Measurements from ENCODE around the gene FAIM2.

Gene FAIM2

GRCh38 chr12:49933796-49934195 is 30.1 kb upstream of the FAIM2 start:
- CTCF ChIA-PET: interaction anchor here (1.0 to 3.5 kb wide), 2 partner anchors 12 to 34 kb away, joined by 3 to 20 read pairs; no protein-coding TSS in a partner anchor
- TF ChIP-seq L3MBTL2 (conservative IDR thresholded peaks at IDR 0.05) (no peak), ZNF384 (IDR thresholded peaks at IDR 0.05) (peak; percentile 23; the same call in 1 of the 2 replicates), BHLHE40 (IDR thresholded peaks at IDR 0.05; ENCODE audit: borderline replicate concordance) (no peak), FOXM1 (IDR thresholded peaks at IDR 0.05; ENCODE audit: borderline replicate concordance) (no peak)
- POLR2A ChIA-PET: interaction anchor here (1.3 kb wide), 1 partner anchor 11 kb away, joined by 5 read pairs; no protein-coding TSS in a partner anchor
- DNase-seq (ENCODE audit: extremely low spot score): no peak

- DNase-seq (ENCODE audit: extremely low spot score): no peak
- POLR2A ChIA-PET: interaction anchor here (1.1 kb wide), 1 partner anchor 12 kb away, joined by 3 read pairs; no protein-coding TSS in a partner anchor
- CTCF ChIA-PET: interaction anchor here (3.5 kb wide), 1 partner anchor 13 kb away, joined by 20 read pairs; no protein-coding TSS in a partner anchor
- TF ChIP-seq FOXK2 (IDR thresholded peaks at IDR 0.05) (no peak), HDGF (IDR thresholded peaks at IDR 0.05; ENCODE audit: borderline replicate concordance) (no peak), L3MBTL2 (conservative IDR thresholded peaks at IDR 0.05) (no peak), LEF1 (IDR thresholded peaks at IDR 0.05; ENCODE audit: borderline replicate concordance) (no peak), SUZ12 (IDR thresholded peaks at IDR 0.05) (no peak), FOXM1 (IDR thresholded peaks at IDR 0.05; ENCODE audit: borderline replicate concordance) (no peak), BHLHE40 (IDR thresholded peaks at IDR 0.05; ENCODE audit: borderline replicate concordance) (no peak), CTBP1 (IDR thresholded peaks at IDR 0.05; ENCODE audit: borderline replicate concordance) (no peak), ZNF384 (IDR thresholded peaks at IDR 0.05) (no peak), TARDBP (IDR thresholded peaks at IDR 0.05) (no peak), ARNT (IDR thresholded peaks at IDR 0.05) (no peak), PKNOX1 (IDR thresholded peaks at IDR 0.05) (no peak), ELF4 (IDR thresholded peaks at IDR 0.05) (no peak), SP1 (IDR thresholded peaks at IDR 0.05) (no peak), FOXA1 (IDR thresholded peaks at IDR 0.05) (no peak)
Observed at GRCh38 chr12:49932533-49933130, 28.9 kb upstream of the FAIM2 start.

- no peak for DNase-seq (ENCODE audit: extremely low spot score)
- CTCF ChIA-PET: interaction anchor here (1.4 to 3.5 kb wide), 2 partner anchors 13 to 35 kb away, joined by 4 to 20 read pairs; no protein-coding TSS in a partner anchor
- POLR2A ChIA-PET: interaction anchor here (1.1 kb wide), 1 partner anchor 13 kb away, joined by 3 read pairs; no protein-coding TSS in a partner anchor
- TF ChIP-seq LEF1 (IDR thresholded peaks at IDR 0.05; ENCODE audit: borderline replicate concordance) (no peak), PKNOX1 (IDR thresholded peaks at IDR 0.05) (no peak), FOXM1 (IDR thresholded peaks at IDR 0.05; ENCODE audit: borderline replicate concordance) (no peak)
Observed at GRCh38 chr12:49932023-49932422, 28.3 kb upstream of the FAIM2 start.

GRCh38 chr12:49930515-49931288 is 27.0 kb upstream of the FAIM2 start:
- ChIA-PET CTCF (interaction anchor here (1.4 kb wide), 1 partner anchor 36 kb away, joined by 4 read pairs; no protein-coding TSS in a partner anchor), POLR2A (no interaction called here)
- no peak for DNase-seq (ENCODE audit: extremely low spot score)
- no peak for TF ChIP-seq NFRKB (IDR thresholded peaks at IDR 0.05)

GRCh38 chr12:49929581-49929980 is 25.9 kb upstream of the FAIM2 start:
- CTCF ChIA-PET: no interaction called here
- no peak for DNase-seq (ENCODE audit: extremely low spot score)
- TF ChIP-seq FOXM1 (IDR thresholded peaks at IDR 0.05; ENCODE audit: borderline replicate concordance) (no peak), TARDBP (IDR thresholded peaks at IDR 0.05) (no peak), FOXK2 (IDR thresholded peaks at IDR 0.05) (no peak), NFRKB (IDR thresholded peaks at IDR 0.05) (no peak), SP1 (IDR thresholded peaks at IDR 0.05) (no peak), HDGF (IDR thresholded peaks at IDR 0.05; ENCODE audit: borderline replicate concordance) (no peak), ARNT (IDR thresholded peaks at IDR 0.05) (no peak), SUZ12 (IDR thresholded peaks at IDR 0.05) (no peak), ZNF384 (IDR thresholded peaks at IDR 0.05) (no peak)
- POLR2A ChIA-PET: no interaction called here

- POLR2A ChIA-PET: no interaction called here
- DNase-seq (ENCODE audit: extremely low spot score): no peak
Observed at GRCh38 chr12:49928471-49928870, 24.8 kb upstream of the FAIM2 start.

More at GRCh38 chr12:49928471-49928870, 24.8 kb upstream of the FAIM2 start:
- TF ChIP-seq PKNOX1 (IDR thresholded peaks at IDR 0.05) (no peak), L3MBTL2 (conservative IDR thresholded peaks at IDR 0.05) (no peak), ZNF384 (IDR thresholded peaks at IDR 0.05) (no peak), ARNT (IDR thresholded peaks at IDR 0.05) (no peak), NFRKB (IDR thresholded peaks at IDR 0.05) (no peak), LEF1 (IDR thresholded peaks at IDR 0.05; ENCODE audit: borderline replicate concordance) (no peak), SUZ12 (IDR thresholded peaks at IDR 0.05) (no peak), HDGF (IDR thresholded peaks at IDR 0.05; ENCODE audit: borderline replicate concordance) (no peak), SP1 (IDR thresholded peaks at IDR 0.05) (no peak), FOXK2 (IDR thresholded peaks at IDR 0.05) (no peak), BHLHE40 (IDR thresholded peaks at IDR 0.05; ENCODE audit: borderline replicate concordance) (no peak), ELF4 (IDR thresholded peaks at IDR 0.05) (no peak), CTBP1 (IDR thresholded peaks at IDR 0.05; ENCODE audit: borderline replicate concordance) (no peak), FOXM1 (IDR thresholded peaks at IDR 0.05; ENCODE audit: borderline replicate concordance) (no peak), FOXA1 (IDR thresholded peaks at IDR 0.05) (no peak), TARDBP (IDR thresholded peaks at IDR 0.05) (no peak)
- CTCF ChIA-PET: interaction anchor here (0.8 to 2.5 kb wide), 2 partner anchors 17 to 62 kb away, joined by 3 to 11 read pairs; no protein-coding TSS in a partner anchor

All from HEK293T (cell line).